NCI-H2107 (cell line): Measurements from ENCODE around the gene INSRR.

Experiments
- DNase-seq: peaks from one replicate; lab custom pipeline; 2025; lab: John Stamatoyannopoulos, UW

INSRR gene

GRCh38 chr1:156858959-156859522 is at the start of gene INSRR:
Gene INSRR (minus strand): TSS chr1:156859117. CDS start chr1:156858621, 496 bp downstream.
- DNase-seq, result no peak

- DNase-seq, result no peak
Observed at GRCh38 chr1:156908541-156908940, 49.6 kb upstream of the INSRR start.

- no peak for DNase-seq
Observed at GRCh38 chr1:156906206-156906906, 47.4 kb upstream of the INSRR start.

- no peak for DNase-seq
Observed at GRCh38 chr1:156905651-156906050, 46.7 kb upstream of the INSRR start.

- no peak for DNase-seq
Observed at GRCh38 chr1:156905176-156905575, 46.3 kb upstream of the INSRR start.

- no peak for DNase-seq
Observed at GRCh38 chr1:156904187-156904959, 45.5 kb upstream of the INSRR start.

GRCh38 chr1:156903328-156904091 is 44.6 kb upstream of the INSRR start:
- no peak for DNase-seq

GRCh38 chr1:156901966-156902915 is 43.3 kb upstream of the INSRR start:
- DNase-seq, result no peak

- no peak for DNase-seq
Observed at GRCh38 chr1:156901590-156901900, 42.6 kb upstream of the INSRR start.

GRCh38 chr1:156900896-156901589 is 42.1 kb upstream of the INSRR start:
- no peak for DNase-seq

GRCh38 chr1:156899956-156900718 is 41.2 kb upstream of the INSRR start:
- no peak for DNase-seq

GRCh38 chr1:156898971-156899664 is 40.2 kb upstream of the INSRR start:
- DNase-seq, result no peak

- DNase-seq, result no peak
Observed at GRCh38 chr1:156898161-156898566, 39.2 kb upstream of the INSRR start.

- no peak for DNase-seq
Observed at GRCh38 chr1:156897078-156897825, 38.3 kb upstream of the INSRR start.

GRCh38 chr1:156896490-156897033 is 37.6 kb upstream of the INSRR start:
- DNase-seq, result no peak

GRCh38 chr1:156895927-156896326 is 37.0 kb upstream of the INSRR start:
- no peak for DNase-seq

- DNase-seq, result no peak
Observed at GRCh38 chr1:156895455-156895812, 36.5 kb upstream of the INSRR start.

GRCh38 chr1:156894711-156895454 is 36.0 kb upstream of the INSRR start:
- DNase-seq, result no peak
